Measurements from ENCODE around the gene IMMP2L.
"Not testable (repeated sequence)": the region's sequence is repeated elsewhere in the genome, so short reads cannot be mapped to it uniquely, and the experiment has no call there.

IMMP2L gene

DNA sequence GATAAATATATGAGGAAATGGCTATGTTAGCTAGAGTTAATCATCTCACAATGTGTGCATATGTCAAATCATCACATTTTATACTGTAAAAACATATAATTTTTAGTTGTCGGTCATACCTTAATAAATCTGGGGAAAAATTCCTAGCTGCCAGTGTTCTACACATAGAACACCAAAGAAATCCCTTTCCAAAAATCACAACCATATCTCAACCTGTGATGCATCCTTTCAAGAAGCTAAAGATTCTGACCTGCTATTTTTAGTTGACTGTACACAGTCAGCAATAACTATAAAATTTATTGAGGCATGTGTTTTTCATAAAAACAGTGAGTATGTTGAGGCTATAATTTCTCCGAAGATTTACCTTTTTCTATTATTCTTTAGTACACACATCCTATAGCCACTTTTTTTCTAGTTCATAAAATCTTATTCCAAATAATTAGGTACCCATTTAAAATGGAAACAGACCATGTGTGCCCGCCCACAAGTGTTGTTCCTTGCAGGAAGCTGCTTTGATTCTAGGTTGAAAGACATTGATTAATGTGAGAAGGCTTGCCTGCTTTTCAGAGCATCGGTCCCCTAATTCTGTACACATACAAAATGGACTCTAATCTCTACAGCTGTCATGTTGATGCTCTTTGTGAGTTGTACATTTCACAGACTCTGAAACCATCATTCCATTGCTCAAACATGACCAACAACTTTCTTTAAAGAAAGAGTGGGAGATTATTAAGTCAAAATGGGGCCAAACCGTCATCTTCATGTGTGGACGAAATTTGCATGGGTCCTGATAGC, 588.9 kb downstream of the IMMP2L start:
- peak; percentile 22 for DNase-seq

DNA sequence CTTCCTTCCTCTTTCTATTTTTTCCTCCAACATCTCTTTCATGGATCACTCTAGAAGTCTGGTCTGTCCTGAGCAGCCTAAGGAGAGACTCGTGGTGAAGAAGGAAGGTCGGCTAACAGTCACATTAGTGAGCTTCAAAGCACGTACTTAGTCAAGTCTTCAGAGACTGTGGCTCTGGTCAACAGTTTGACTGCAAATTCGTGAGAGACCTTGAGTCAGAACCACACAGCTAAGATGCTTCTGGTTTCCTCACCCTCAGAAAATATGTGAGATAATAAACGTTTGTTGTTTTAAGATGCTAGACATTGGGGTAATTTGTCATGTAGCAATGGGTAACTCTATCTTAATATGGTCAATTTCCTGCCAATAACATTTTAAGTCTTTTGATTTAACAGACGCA, 597.5 kb downstream of the IMMP2L start:
- peak; percentile 14 for DNase-seq

DNA sequence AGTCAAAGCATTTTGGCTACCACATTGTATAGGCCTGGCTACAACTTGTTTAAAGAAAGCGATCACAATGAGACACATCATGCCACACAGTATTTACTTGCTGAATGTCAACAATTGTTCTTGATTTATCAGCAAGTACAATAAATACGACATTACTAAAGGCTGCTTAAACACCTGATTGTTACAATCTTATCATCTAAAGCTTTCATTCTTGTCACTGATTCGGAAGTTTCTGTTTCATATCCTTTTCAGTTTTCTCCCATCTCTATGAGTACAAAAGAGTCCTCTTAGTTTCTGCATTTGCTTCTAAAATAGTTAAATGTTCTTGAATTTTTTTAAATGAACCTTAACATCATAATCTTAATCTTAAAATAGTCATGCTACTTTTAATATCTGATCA, 599.5 kb downstream of the IMMP2L start:
- no peak for DNase-seq

DNA sequence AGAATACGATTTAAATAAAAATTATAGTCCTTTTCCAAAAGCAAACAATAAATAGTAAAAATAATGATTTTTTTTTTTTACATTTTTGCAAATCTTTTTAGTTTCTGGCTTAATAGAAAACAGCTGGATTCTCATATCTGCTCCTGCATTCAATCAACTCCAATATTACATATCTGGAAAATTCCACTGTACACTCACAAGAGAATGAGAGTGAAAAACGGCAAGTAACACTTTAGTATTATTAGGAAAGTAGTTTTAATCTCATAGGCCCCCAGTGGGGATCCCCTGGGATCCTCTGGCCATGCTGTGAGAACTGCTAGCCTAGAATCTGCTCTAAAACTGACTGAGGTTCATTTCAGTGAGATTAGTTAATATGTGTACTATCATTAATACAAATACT, 599.9 kb downstream of the IMMP2L start:
- DNase-seq = no peak

DNA sequence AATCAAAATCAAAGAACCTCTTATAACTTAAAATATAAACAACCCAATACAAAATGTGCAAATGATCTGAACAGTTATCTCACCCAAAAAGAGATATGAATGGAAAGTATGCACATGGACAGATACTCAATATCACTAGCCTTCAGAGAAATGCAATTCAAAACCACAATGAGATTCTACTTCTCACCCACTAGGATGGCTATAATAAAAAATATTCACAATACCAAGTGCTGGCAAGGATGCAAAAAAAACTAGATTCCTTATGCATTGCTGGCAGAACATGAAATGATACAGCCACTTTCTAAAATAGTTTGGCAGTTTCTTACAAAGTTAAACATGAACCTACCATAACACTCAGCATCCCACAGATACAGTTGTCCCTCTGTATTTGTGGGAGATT, 601.5 kb downstream of the IMMP2L start:
- DNase-seq = peak; percentile 34

DNA sequence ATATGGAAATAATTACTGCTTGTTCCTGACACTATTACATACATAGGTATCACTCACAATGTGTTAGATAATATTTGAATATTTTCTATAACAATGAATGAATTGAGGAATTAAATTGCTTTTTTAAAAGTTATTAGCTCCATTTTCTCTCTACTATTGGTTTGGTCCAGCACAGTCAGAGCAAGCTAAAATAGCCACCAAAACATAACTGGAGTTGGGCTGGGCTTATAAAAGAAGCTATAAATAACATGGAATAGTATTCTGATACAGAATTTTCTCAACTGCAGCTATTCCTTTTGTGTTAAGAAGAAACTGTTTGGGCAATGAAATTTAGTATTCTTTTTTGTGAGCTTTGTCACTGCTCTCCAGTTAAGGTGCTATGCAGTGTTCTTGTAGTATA, 614.0 kb downstream of the IMMP2L start:
- no peak for DNase-seq

DNA sequence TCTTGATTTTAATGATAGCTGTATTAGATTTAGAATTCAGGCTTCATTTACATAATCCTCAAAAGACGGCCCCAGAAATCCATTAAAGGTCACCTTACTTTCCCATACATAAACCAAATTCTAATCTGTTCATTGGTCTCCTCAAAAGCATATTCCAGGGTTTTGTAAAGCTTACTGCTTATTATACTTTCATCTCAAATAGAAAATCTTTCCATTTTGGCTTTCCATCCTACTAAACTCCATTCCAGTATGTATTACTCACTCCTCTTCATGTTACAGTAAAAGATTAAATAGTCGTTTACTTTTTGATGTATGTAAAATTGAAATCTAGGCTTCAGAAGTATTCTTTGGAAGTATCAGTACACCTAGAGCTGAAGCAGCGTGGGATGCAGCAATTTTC, 614.9 kb downstream of the IMMP2L start:
- peak; percentile 8 for DNase-seq

DNA sequence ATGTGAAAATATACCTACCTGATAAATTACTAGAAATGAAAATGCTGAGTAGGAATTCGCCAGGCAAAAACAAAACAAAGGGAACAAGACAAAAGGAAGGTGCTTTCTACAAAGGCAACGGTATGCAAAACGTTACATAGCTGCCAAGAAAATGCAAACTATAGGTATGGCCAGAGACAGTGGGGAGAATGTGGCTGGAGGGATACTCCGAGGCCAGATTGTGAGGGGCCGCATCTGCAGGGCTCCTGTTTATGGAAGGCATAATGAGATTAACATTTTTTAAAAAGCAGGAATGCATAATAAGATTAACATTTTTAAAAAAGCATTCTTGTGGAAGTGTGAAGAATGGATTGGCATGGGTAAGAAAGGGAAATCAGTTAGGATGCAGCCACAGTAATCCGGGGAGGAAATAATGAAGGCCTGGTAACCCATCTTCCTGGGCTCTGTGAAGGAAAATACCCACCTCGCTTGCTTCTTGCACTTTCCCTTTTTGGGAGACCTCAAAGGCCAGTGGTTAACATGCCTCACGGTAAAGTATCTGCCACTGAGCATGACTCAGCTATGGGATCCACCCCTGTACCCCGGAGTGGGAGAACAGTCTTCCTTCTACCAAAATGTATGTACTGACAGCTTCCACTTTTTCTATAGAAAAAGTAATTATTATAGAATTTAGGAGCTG, 617.2 kb downstream of the IMMP2L start:
- DNase-seq = no peak

DNA sequence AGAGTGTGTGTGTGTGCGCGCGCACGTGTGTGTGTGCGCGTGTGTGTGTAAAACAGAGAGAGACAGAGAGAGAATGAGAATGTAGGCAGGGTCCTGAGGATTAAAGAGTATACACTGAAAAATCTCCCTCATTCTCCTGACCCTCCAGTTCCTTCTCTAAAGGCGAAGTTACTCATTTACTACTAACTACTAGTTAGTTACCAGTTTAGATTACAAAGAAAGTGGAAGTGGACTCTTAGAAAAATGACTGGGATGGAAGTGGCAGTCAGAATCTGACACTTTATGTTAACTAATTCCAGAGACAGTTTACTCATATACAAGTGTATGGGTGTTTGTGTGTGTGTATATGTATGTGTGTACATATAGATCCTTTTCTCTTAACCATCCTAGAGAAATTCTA, 617.8 kb downstream of the IMMP2L start:
- DNase-seq = no peak

DNA sequence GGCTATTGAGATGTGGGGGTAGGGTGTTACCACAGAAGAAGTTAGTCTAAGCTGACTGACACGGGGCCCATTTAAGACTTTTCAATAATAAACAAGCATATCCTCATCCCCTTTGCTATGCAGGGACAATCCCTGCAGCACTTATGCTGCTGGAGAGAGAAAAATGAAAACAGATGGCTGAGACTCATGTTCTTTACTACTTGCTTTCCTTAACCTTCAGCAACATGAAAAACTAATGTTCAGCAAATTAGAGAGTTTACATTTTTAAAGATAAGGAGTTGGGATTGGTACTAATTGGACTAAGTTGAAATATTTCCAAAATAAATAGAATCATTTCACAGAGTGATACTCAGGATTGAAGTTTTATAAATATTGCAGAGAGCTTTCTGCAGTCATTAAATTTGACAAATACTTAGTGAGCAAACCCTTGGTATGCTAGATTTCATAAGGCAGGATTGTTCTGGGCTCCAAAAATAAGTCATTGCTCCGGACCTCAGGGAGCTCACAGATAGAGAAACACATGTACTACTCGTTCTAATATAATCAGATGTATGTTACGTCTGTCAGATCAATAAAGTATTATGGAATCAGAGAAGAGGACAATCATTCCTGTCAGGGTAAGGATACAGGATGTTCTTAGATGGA, 618.5 kb downstream of the IMMP2L start:
- peak; percentile 72 for DNase-seq

DNA sequence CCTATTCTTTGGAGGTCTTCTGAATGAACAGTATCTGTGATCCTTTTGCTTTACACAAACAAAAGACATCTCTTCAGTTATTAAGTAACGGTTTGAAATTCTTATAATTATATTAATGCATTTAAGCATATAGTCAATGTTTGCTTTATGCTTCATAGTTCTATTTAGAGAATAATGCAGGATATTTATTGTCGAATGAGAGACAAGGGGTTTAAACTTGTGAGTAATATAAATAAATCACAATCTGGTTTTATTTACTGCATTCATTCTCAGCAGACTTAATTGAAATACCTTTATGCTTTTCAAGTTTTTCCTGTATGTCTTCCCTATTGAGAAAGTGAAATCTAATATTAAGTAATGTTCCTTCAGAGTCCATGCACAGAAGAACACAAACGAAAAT, 620.9 kb downstream of the IMMP2L start:
- DNase-seq = no peak

DNA sequence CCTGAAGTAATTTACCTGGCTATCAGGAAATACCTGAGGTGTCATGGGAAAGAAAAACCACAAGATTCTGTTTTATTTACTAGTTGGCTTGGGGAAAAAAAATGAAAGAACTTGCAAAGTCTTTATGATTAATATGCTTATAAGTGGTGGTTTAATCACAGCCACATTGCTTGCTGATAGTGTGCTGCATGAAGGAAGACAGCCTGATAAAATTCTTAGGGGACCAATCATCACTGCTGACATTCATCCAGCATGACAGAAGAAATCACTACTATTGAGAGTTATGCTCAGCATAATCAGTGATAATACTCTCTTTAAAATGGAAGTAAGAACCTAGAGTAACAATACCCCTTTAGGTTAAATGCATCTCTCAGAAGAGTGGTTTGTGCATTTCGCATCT, 621.5 kb downstream of the IMMP2L start:
- DNase-seq = peak; percentile 12

DNA sequence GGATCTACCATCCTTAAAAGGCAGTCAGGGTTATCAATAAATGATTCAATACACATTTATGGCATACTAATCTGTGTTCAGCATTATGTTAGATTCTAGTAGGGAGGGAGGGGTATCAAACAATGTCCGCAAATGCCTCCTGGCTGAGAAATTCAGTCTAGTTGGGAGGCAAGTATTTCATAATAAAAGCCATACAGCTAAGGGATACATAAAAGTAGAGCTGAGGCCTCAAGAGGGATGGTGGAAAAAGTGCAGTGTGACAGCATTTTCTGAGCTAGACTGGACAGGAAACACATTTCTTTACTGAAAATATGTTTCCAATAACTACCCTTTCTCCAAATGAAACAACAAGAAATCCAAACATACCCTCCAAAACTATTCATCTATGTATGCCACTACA, 624.1 kb downstream of the IMMP2L start:
- no peak for DNase-seq

DNA sequence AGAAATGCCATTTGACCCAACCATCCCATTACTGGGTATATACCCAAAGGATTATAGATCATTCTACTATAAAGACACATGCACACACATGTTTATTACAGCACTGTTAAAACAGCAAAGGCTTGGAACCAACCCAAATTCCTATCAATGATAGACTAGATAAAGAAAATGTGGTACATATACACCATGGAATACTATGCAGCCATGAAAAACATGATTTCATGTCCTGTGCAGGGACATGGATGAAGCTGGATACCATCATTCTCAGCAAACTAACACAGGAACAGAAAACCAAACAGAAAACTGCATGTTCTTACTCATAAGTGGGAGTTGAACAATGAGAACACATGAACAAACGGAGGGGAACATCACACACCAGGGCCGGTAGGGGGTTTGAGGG, 625.6 kb downstream of the IMMP2L start:
- not testable (repeated sequence) for DNase-seq

DNA sequence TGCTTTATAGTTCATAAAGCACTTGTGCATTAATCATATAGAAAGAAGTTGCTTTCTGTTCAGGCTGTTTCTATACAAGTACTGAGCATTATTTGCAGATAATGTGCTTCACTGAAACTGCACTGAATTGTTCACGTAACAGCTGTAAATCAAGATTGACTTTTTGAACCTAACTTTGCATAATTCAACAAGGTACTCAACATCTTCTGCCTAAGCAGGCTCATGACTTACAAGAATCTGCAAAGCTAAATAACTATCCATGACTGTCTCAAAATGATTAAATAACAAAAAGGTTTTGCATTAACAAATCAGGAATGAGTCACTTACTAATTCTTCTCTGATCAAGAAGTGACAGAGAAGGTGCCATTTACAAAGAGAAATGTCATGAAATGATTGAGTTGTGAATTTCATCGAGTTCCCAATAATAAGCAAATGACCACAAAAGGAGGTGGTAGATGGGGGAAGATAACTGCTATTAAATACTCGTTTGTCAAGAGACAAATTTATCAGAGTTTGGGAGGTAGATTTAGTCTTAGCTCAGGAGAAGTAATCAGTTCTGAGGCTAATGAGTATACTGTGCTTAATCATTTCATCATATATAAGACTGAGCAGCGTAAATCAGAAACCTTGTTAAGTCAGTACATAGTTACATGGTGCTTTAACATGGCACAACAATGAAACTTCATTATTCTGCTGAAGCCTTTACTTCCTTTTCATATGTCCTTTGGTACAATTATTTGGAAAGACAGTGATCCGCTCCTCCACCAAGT, 632.6 kb downstream of the IMMP2L start:
- DNase-seq = no peak

DNA sequence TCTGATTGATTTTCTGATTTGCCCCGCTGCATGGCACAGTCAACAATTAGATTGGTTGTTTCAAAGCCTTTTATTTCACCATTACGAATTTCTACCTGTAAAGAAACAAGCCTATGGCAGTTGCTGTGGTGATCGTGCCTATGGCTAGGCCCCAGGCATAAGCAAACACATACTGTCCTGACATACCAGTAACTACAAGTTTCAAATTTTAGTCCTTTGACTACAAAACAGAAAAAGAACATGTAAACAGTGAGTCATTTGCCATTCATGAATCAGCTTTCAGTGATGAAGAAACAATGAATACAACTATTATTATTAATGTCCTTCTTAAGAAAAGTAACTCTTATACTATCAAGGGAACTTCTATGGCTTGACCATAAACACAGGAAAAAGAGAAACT, 639.4 kb downstream of the IMMP2L start:
- DNase-seq = peak; percentile 28

DNA sequence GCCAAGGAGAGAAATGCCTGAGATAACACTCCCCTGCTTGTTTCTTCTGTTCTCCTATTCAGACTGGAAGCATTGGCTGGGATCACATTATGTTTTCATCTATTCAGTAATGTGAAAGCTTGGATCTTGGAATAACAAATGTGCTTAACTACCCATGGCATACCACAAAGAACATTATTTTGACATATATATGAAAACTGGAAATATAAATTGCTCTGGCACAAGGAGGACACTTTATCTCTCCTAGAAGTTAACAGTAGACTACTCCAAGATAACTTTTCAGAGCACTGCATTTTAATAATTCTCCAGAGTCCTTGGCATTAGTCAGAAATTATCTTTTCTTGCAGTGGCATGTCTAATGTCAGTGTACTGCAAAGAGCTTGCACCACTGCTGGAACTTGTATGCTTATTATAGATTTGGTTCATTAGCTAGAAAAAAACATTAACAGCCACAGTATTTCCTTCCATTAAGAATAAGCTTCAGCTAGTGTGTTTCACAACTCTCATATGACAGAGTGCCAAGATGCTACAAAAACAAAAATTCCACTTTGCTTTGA, 640.6 kb downstream of the IMMP2L start:
- DNase-seq = no peak

DNA sequence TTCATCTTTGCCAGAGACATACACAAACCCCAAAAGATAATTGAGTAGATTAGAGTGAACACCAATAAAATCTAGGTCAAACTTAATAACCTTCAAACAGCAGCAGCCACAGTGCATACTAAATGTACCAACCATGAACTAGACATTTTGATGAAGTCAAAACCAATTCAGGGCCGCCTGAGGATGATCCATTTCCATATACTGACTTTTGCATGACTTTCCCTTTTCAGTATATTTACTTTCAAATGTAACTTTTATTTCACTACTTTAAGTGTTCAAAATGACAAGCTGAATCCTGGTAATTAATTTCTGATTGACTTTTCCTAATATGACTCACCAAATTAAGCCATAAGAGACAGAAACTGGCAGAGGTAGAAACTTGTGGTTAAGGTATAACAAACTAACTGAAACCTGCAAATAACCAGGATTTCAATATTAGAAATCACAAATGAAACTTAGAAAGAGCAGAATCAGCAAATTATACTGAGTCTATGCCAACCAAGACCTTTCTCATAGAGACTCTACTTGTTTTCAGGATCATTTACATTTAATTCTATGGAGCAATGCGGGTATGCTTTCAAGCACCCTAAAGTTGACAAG, 643.2 kb downstream of the IMMP2L start:
- DNase-seq = no peak

DNA sequence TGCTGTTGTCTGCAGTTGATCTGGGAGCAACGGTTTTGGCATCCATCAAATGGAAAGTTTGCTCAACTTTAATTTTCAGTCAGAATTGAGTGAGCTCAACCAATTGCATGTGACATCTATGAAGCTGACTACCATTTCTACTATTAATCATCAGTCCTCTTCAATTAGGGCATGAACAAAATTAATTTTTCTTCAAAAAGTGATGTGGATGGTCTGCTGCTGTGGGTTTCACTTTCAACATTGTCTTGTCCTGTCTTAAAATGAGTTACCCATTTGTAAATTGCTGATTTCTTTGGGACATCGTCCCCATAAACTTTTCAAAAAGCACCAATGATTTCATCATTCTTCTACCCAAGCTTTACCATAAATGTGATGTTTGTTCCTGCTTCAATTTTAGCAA, 648.0 kb downstream of the IMMP2L start:
- no peak for DNase-seq

DNA sequence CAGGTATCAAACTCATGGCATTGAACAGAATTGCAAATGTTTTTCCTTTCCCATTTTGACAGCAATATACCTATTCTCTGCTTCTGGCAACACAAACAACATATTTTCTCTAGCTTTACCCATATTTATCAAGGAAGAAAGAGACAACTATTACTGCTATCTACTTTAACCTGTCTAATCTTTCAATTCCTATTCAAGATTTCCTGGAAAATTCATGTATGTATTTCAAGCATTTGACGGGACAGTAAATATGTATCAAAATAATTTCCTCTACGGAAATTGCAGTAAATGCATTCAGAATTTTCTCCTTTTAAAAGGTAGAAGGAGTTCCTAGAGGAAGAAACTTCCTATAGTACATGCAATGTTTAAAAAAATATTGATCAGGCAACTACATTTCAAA, 650.7 kb downstream of the IMMP2L start:
- DNase-seq = no peak

DNA sequence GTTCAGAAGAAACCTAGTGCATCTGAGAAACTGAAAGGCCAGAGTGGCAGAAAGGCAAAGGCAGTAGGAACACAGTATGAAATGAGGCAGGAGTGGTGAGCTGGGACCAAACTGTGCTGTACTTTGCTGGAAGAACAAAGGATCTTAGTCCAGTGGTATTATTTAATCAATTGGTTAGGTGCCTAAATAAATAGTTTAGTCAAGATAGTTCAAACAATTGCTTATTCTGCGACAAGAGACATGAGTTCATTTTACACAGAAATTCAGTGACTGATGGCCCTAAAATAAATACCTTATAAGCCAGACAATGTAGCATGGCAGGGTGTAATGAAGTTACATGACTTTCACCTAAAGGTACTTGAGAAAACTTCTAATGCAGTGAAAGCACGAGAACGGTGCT, 653.2 kb downstream of the IMMP2L start:
- DNase-seq = no peak

DNA sequence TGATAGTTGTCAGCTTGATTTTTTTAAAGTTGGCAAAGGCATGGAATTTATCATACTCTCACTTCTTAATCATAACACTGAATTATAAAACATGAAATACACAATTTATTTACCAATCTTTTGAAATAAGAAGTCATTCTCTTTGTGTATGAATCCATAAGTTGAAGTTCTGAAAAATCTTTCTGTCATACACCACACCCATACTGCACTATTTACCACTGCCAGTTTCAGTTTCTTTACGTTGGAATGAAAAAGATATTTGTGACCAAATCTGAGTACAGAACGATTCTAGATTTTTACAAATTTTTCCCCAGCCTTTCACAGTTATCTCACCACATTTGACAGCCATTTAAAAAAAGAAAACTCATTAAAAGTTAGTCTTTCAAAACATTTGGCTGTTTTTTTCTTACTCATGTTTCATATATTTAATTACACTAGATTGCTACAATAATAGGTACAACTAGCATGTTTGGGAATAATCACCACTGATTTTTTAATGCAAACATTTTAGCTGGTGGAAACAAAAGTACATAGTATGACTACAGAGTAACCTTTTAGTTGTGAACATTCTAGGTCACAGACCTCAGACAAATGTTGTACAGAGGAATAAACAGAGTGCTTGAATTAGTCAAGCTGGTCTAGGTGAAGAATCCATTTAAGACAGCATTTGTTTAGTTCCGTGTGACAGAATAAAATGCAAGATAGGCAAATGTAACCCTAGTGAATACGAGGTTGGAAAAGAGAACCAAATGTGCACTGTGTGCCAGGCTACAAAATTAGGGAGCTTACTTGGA, 656.3 kb downstream of the IMMP2L start:
- no peak for DNase-seq
